Activated T-helper 1 cell treated with anti-CD3 and anti-CD28 coated beads, Interleukin-12 subunit alpha, Interleukin-12 subunit beta, Interleukin-2, Interleukin-4 antibody, amounts not matched to agents 30 ng/mL and 10 ng/mL and 1 ng/mL, durations not matched to agents 14 hours and 24 hours and 36 hours (primary cell): ENCODE results near the gene NANS. TPM values are rescaled to one million over a fixed set of nuclear protein-coding genes. Genes with fewer than 3 reads are reported as not detected.
"Not testable (repeated sequence)": the region's sequence is repeated elsewhere in the genome, so short reads cannot be mapped to it uniquely, and the experiment has no call there.

ENCODE experiments used
- DNase-seq: peaks from one replicate; pipeline ENCODE4 v3.0.0; 2021; ENCODE audit warnings: low spot score
- H3K27ac Mint-ChIP-seq: one replicate; pipeline ENCODE4 v1.8.0; 2021; ENCODE audit warnings: mild to moderate bottlenecking, mixed read lengths
- H3K27me3 Mint-ChIP-seq: one replicate; pipeline ENCODE4 v1.8.0; 2022; ENCODE audit warnings: mild to moderate bottlenecking, moderate library complexity, mixed read lengths; ENCODE audit not compliant: insufficient read depth
- H3K36me3 Mint-ChIP-seq: one replicate; pipeline ENCODE4 v1.8.0; 2021; ENCODE audit warnings: low read depth, mixed read lengths
- H3K4me1 Mint-ChIP-seq: one replicate; pipeline ENCODE4 v1.8.0; 2021; ENCODE audit warnings: low read depth, mixed read lengths
- H3K4me3 Mint-ChIP-seq: one replicate; pipeline ENCODE4 v1.8.0; 2021; ENCODE audit warnings: mild to moderate bottlenecking, moderate library complexity, mixed read lengths
- H3K9me3 Mint-ChIP-seq: one replicate; pipeline ENCODE4 v1.8.0; 2021; ENCODE audit warnings: mixed read lengths
- intact Hi-C: fragments of 100-400 bp; cut with micrococcal nuclease; formaldehyde crosslinking; loops from one replicate; pipeline ENCODE4 v1.15.1; 2024
- total RNA-seq: library from RNA; stranded (reverse); gene quantifications from 2 replicates; pipeline ENCODE4 v1.2.3, GENCODE V29; 2022

NANS gene
- total RNA-seq: 54.4 and 55.5 TPM in 2 replicates

GRCh38 chr9:98056269-98057137 lies at the start of gene NANS:
Gene NANS, plus strand, starts transcription at chr9:98056732. Its CDS starts 77 bp downstream, at chr9:98056809.
- Mint-ChIP-seq H3K9me3 (no peaks in the 10 kb centered on the region), H3K36me3 (peaks cover 18% of the 10 kb centered on the region), H3K27me3 (no peaks in the 10 kb centered on the region), H3K27ac (peak within 1 kb of the TSS; percentile 97), H3K4me3 (peak within 1 kb of the TSS; percentile 98), H3K4me1 (peaks cover 33% of the 10 kb centered on the region)
- intact Hi-C loops: loop anchor here (1.0 kb wide), 6 partner anchors 11 to 199 kb away; partner anchors contain the start of genes ANP32B, TBC1D2 and TRMO
- peak; percentile 90 for DNase-seq

GRCh38 chr9:98007251-98007928 lies 49.1 kb upstream of the NANS start:
- H3K27ac Mint-ChIP-seq: peak overlapping the region; percentile 53
- peaks cover 32% of the 10 kb centered on the region for H3K4me1 Mint-ChIP-seq
- no peaks in the 10 kb centered on the region for H3K9me3 Mint-ChIP-seq
- no peak overlapping the region for H3K4me3 Mint-ChIP-seq
- H3K27me3 Mint-ChIP-seq: no peaks in the 10 kb centered on the region
- intact Hi-C loops: no loop called here
- DNase-seq: no peak
- peaks cover 64% of the 10 kb centered on the region for H3K36me3 Mint-ChIP-seq

DNA sequence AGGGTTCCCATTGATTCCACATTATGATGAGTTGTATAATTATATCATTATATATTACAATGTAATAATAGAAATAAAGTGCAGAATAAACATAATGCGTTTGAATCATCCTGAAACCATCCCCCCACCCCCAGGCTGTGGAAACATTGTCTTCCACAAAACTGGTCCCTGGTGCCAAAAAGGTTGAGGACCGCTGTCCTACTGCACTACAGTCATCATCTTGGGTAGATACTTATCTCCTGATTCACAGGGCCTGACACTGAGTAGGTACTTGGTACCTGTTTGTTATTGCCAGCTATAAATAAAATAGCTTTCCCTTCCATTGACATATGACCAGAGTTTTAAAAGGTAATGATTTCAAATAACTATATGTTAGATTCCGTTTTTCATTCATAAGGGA lies 47.8 kb upstream of the NANS start:
- Mint-ChIP-seq H3K27me3 (no peaks in the 10 kb centered on the region), H3K4me3 (no peak overlapping the region), H3K9me3 (no peaks in the 10 kb centered on the region), H3K27ac (no peak overlapping the region), H3K36me3 (peaks cover 65% of the 10 kb centered on the region), H3K4me1 (peaks cover 31% of the 10 kb centered on the region)
- DNase-seq: no peak
- intact Hi-C loops: no loop called here

DNA sequence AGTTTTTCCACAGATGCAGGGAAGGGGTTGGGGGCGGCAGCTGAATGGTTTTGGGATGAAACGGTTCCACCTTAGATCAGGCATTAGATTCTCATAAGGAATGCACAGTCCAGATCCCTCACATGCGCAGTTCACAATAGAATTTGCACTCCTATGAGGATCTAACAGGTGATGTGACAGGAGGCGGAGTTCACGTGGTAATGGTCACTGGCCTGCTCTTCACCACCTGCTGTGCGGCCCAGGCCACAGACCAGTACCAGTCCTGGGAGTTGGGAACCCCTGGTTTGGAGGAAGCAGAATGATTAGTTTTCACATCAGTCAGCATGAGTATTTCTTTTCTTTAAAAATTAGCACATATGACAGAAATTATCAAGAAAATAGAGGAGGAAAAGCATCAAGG lies 47.1 kb upstream of the NANS start:
- H3K27ac Mint-ChIP-seq: no peak overlapping the region
- DNase-seq: no peak
- peaks cover 59% of the 10 kb centered on the region for H3K36me3 Mint-ChIP-seq
- peaks cover 24% of the 10 kb centered on the region for H3K4me1 Mint-ChIP-seq
- no peak overlapping the region for H3K4me3 Mint-ChIP-seq
- no peaks in the 10 kb centered on the region for H3K9me3 Mint-ChIP-seq
- no peaks in the 10 kb centered on the region for H3K27me3 Mint-ChIP-seq
- intact Hi-C loops: no loop called here

- Mint-ChIP-seq H3K4me1 (peaks cover 24% of the 10 kb centered on the region), H3K27ac (no peak overlapping the region), H3K4me3 (no peak overlapping the region), H3K9me3 (no peaks in the 10 kb centered on the region), H3K27me3 (no peaks in the 10 kb centered on the region), H3K36me3 (peaks cover 59% of the 10 kb centered on the region)
- no peak for DNase-seq
- intact Hi-C loops: no loop called here
Observed at GRCh38 chr9:98009936-98010335, 46.6 kb upstream of the NANS start.

DNA sequence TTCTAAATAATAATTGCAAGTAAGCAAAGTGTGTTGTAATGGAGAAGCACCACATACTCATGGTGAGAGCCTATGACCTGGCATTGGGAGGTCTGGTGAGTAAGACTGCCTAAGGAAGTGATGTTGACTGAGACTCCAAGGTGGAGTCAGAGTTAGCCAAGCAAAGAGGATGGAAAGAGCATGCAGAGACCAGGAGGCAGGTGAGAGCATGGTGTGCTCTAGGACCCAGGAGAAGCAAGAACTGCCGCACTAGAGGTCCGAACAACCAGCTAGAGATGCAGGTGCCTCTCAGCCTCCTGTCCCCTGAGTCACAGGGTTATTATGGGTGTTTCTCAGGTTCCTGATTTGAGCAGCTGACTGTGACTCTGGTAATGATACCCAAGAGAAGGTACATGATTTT lies 46.1 kb upstream of the NANS start:
- no peaks in the 10 kb centered on the region for H3K9me3 Mint-ChIP-seq
- no peak overlapping the region for H3K4me3 Mint-ChIP-seq
- H3K4me1 Mint-ChIP-seq: peaks cover 24% of the 10 kb centered on the region
- peaks cover 60% of the 10 kb centered on the region for H3K36me3 Mint-ChIP-seq
- H3K27me3 Mint-ChIP-seq: no peaks in the 10 kb centered on the region
- H3K27ac Mint-ChIP-seq: peak overlapping the region; percentile 61
- intact Hi-C loops: no loop called here
- DNase-seq: no peak

DNA sequence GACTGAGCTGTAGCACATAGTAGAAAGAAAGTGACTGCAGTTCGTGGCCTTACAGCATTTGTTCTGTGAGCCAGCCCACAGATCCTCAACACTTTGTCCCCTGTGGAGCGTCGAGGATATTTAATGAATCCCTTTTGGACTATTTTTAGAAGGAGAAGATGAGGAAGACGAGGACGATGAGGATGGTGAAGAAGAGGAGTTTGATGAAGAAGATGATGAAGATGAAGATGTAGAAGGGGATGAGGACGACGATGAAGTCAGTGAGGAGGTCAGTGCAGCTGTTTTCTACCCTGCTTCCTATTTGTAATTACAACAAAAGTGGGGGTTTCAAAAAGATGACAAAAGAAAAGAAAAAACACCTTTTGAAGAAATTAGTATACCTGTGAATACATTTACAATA lies 45.4 kb upstream of the NANS start:
- no peak overlapping the region for H3K4me3 Mint-ChIP-seq
- DNase-seq: no peak
- peaks cover 58% of the 10 kb centered on the region for H3K36me3 Mint-ChIP-seq
- intact Hi-C loops: no loop called here
- H3K9me3 Mint-ChIP-seq: no peaks in the 10 kb centered on the region
- peaks cover 21% of the 10 kb centered on the region for H3K4me1 Mint-ChIP-seq
- H3K27me3 Mint-ChIP-seq: no peaks in the 10 kb centered on the region
- H3K27ac Mint-ChIP-seq: peak overlapping the region; percentile 77

- Mint-ChIP-seq H3K27ac (no peak overlapping the region), H3K36me3 (peaks cover 47% of the 10 kb centered on the region), H3K9me3 (no peaks in the 10 kb centered on the region), H3K4me1 (peaks cover 4% of the 10 kb centered on the region), H3K4me3 (no peak overlapping the region), H3K27me3 (no peaks in the 10 kb centered on the region)
- DNase-seq: no peak
- intact Hi-C loops: no loop called here
Observed at GRCh38 chr9:98016137-98016680, 40.3 kb upstream of the NANS start.

- H3K4me1 Mint-ChIP-seq: peaks cover 4% of the 10 kb centered on the region
- no peaks in the 10 kb centered on the region for H3K27me3 Mint-ChIP-seq
- H3K4me3 Mint-ChIP-seq: no peak overlapping the region
- H3K36me3 Mint-ChIP-seq: peaks cover 43% of the 10 kb centered on the region
- intact Hi-C loops: no loop called here
- no peak for DNase-seq
- H3K9me3 Mint-ChIP-seq: no peaks in the 10 kb centered on the region
- H3K27ac Mint-ChIP-seq: peak overlapping the region; percentile 14
Observed at GRCh38 chr9:98017306-98017705, 39.2 kb upstream of the NANS start.

DNA sequence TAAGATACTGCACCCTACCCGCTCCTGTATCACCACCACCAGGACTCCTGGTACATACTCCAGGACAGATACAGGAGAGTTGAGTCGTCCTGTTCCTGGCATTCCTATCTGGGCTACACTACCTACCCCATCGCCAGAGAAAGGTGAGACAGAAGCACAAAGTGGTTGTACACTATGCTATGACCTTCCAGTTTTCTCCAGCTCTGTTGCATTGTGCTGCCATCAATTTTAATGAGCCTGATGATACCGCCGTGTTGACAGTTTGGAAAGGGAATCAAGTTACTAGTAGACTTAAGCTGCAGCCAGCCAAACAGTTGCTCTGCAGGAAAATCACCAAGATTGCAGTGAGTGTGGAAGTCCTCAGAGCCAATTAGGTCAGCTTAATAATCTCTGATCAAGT lies 38.2 kb upstream of the NANS start:
- H3K36me3 Mint-ChIP-seq: peaks cover 43% of the 10 kb centered on the region
- H3K4me1 Mint-ChIP-seq: peaks cover 4% of the 10 kb centered on the region
- intact Hi-C loops: no loop called here
- no peak for DNase-seq
- no peaks in the 10 kb centered on the region for H3K27me3 Mint-ChIP-seq
- no peaks in the 10 kb centered on the region for H3K9me3 Mint-ChIP-seq
- no peak overlapping the region for H3K4me3 Mint-ChIP-seq
- no peak overlapping the region for H3K27ac Mint-ChIP-seq

DNA sequence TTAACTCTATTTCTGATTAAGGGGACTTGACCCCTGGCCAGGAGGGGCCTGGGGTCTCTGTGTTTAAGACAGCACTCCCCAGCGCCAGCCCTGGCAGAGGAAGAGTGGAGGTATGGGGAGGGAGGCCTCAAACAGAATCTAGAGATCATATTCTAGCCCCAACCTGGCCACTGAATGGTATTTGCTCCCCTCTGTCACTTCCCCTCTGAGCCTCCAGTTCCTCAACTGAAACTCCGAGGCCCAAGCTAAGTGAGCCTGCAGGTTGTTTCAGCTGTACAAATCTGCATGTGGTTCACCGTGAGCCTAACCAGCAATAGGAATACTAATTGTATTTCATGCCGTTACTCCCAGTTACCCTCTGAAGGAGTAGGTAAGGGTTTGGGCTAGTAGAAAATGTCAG lies 37.4 kb upstream of the NANS start:
- Mint-ChIP-seq H3K4me3 (no peak overlapping the region), H3K9me3 (no peaks in the 10 kb centered on the region), H3K27me3 (no peaks in the 10 kb centered on the region), H3K36me3 (peaks cover 41% of the 10 kb centered on the region), H3K4me1 (peaks cover 4% of the 10 kb centered on the region), H3K27ac (no peak overlapping the region)
- no peak for DNase-seq
- intact Hi-C loops: no loop called here

DNA sequence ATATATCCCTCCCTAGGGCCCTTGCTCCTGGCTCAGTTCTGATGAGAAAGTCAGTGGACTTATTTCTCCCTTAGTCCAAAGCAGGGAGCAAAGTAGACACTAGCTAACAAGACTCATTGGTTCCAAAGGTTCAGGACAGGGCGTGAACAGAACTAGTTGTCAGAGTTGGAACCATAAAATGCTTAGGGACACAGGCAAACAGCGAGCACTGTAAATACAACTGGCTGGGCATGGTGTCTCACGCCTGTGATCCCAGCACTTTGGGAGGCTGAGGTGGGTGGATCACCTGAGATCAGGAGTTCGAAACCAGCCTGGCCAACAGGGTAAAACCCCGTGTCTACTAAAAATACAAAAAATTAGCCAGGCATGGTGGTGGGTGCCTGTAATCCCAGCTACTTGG lies 36.7 kb upstream of the NANS start:
- Mint-ChIP-seq H3K36me3 (peaks cover 36% of the 10 kb centered on the region), H3K27ac (peak overlapping the region; percentile 11)
- intact Hi-C loops, H3K4me3 Mint-ChIP-seq, H3K27me3 Mint-ChIP-seq, H3K9me3 Mint-ChIP-seq, H3K4me1 Mint-ChIP-seq, DNase-seq: not testable (repeated sequence)
